Muscle of leg (tissue), 16 donors: ENCODE results near the gene TBC1D3I. TPM values are rescaled to one million over a fixed set of nuclear protein-coding genes. Genes with fewer than 3 reads are reported as not detected.
"Not testable (repeated sequence)": the region's sequence is repeated elsewhere in the genome, so short reads cannot be mapped to it uniquely, and the experiment has no call there.

Experiments
- DNase-seq: peaks from one replicate; pipeline ENCODE4 v3.0.0; 2013
- H3K27ac ChIP-seq: one replicate; pipeline ENCODE4 v1.5.1; 2013; ENCODE audit warnings: mild to moderate bottlenecking, low read length, control low read depth
- H3K27me3 ChIP-seq: one replicate; pipeline ENCODE4 v1.6.1; 2013; ENCODE audit warnings: low read length; ENCODE audit not compliant: control insufficient read depth, insufficient read depth
- H3K36me3 ChIP-seq: one replicate; pipeline ENCODE4 v1.6.1; 2013; ENCODE audit warnings: low read length; ENCODE audit not compliant: control insufficient read depth, insufficient read depth
- H3K4me1 ChIP-seq: one replicate; pipeline ENCODE4 v1.6.1; 2013; ENCODE audit warnings: low read length; ENCODE audit not compliant: control insufficient read depth, insufficient read depth
- H3K4me3 ChIP-seq: one replicate; pipeline ENCODE4 v1.5.1; 2013; ENCODE audit warnings: low read length, control low read depth
- H3K9me3 ChIP-seq: replicated peaks from 2 replicates; pipeline ENCODE4 v1.6.1; 2013; ENCODE audit warnings: low read depth, low read length; ENCODE audit not compliant: control insufficient read depth
- WGBS: methylation state at CpG from one replicate; pipeline ENCODE4 v1.1.5; 2013; ENCODE audit warnings: missing lambda C conversion rate; ENCODE audit not compliant: insufficient coverage; 5-methylcytosine and 5-hydroxymethylcytosine counted together
- long read RNA-seq, 11 donors: transcript quantifications; one replicate each; lab custom pipeline, GENCODE V29; 2026
- polyA plus RNA-seq, 8 donors: library from polyadenylated mRNA; unstranded; fragments of 120-200 nt; gene quantifications; one replicate each; pipeline versions ENCODE4 v1.2.1 to v1.2.3, GENCODE V29; 2013; ENCODE audit warnings: inconsistent platforms in 1 of 8, low replicate concordance in 1 of 8; ENCODE audit not compliant: insufficient read length in 8 of 8, insufficient read depth in 1 of 8
- total RNA-seq: library from RNA; stranded (reverse); fragments of 120-200 nt; gene quantifications from one replicate; pipeline ENCODE4 v1.2.4, GENCODE V29; 2013

Gene TBC1D3I
- total RNA-seq (0.09 TPM), polyA plus RNA-seq (1 to 10 TPM in 4 of 8 donors, under 1 TPM in 2, not detected in 2; 0.53 to 3.0 (median 1.3) TPM)
- long read RNA-seq, donor 1: 0 reads
- long read RNA-seq, donor 2: 0 reads
- long read RNA-seq, donor 3: 0 reads
- long read RNA-seq, donor 4: 0 reads
- long read RNA-seq, donor 5: 0 reads
- long read RNA-seq, donor 6: 0 reads
- long read RNA-seq, donor 7: 0 reads
- long read RNA-seq, donor 8: 0 reads
- long read RNA-seq, donor 9: 0 reads
- long read RNA-seq, donor 10: 0 reads
- long read RNA-seq, donor 11: 0 reads

- WGBS: no CpG with 5 or more reads among the region's 11 CpGs
- H3K9me3 ChIP-seq, H3K36me3 ChIP-seq, H3K27ac ChIP-seq, H3K27me3 ChIP-seq, H3K4me3 ChIP-seq, H3K4me1 ChIP-seq, DNase-seq: not testable (repeated sequence)
Measured at GRCh38 chr17:36264470-36264869, at the start of gene TBC1D3I. Gene TBC1D3I (minus strand): TSS chr17:36264570. CDS start chr17:36262985, 1,585 bp downstream.

- H3K27ac ChIP-seq, H3K36me3 ChIP-seq, DNase-seq, H3K27me3 ChIP-seq, H3K4me1 ChIP-seq, H3K4me3 ChIP-seq, H3K9me3 ChIP-seq: not testable (repeated sequence)
- WGBS: no CpG with 5 or more reads among the region's 1 CpG
Measured at GRCh38 chr17:36295161-36295560, 30.8 kb upstream of the TBC1D3I start.

- WGBS: no CpG with 5 or more reads among the region's 2 CpGs
- not testable (repeated sequence) for H3K27me3 ChIP-seq, H3K4me3 ChIP-seq, H3K36me3 ChIP-seq, DNase-seq, H3K9me3 ChIP-seq, H3K27ac ChIP-seq, H3K4me1 ChIP-seq
Measured at GRCh38 chr17:36289965-36290612, 25.7 kb upstream of the TBC1D3I start.

GRCh38 chr17:36284219-36284618 is 19.8 kb upstream of the TBC1D3I start:
- H3K36me3 ChIP-seq, H3K9me3 ChIP-seq, H3K27me3 ChIP-seq, DNase-seq, H3K27ac ChIP-seq, H3K4me3 ChIP-seq, H3K4me1 ChIP-seq: not testable (repeated sequence)
- WGBS: no CpG with 5 or more reads among the region's 5 CpGs

- DNase-seq, H3K27ac ChIP-seq, H3K9me3 ChIP-seq, H3K27me3 ChIP-seq, H3K36me3 ChIP-seq, H3K4me1 ChIP-seq, H3K4me3 ChIP-seq: not testable (repeated sequence)
- no CpG with 5 or more reads among the region's 1 CpG for WGBS
Measured at GRCh38 chr17:36283256-36283655, 18.9 kb upstream of the TBC1D3I start.

GRCh38 chr17:36242046-36242445 is 22.3 kb downstream of the TBC1D3I start:
- not testable (repeated sequence) for H3K27me3 ChIP-seq, H3K4me3 ChIP-seq, H3K27ac ChIP-seq, H3K4me1 ChIP-seq, H3K36me3 ChIP-seq, DNase-seq, H3K9me3 ChIP-seq
- WGBS: no CpG with 5 or more reads among the region's 4 CpGs

- H3K27me3 ChIP-seq, H3K27ac ChIP-seq, H3K36me3 ChIP-seq, H3K4me1 ChIP-seq, H3K9me3 ChIP-seq, H3K4me3 ChIP-seq, DNase-seq: not testable (repeated sequence)
- WGBS: no CpG with 5 or more reads among the region's 5 CpGs
Measured at GRCh38 chr17:36229644-36230043, 34.7 kb downstream of the TBC1D3I start.

- WGBS: 60% methylated on average over 1 of the region's 12 CpGs
- not testable (repeated sequence) for H3K9me3 ChIP-seq, DNase-seq, H3K27me3 ChIP-seq, H3K27ac ChIP-seq, H3K36me3 ChIP-seq, H3K4me3 ChIP-seq, H3K4me1 ChIP-seq
Measured at GRCh38 chr17:36222967-36223366, 41.4 kb downstream of the TBC1D3I start.

- not testable (repeated sequence) for H3K9me3 ChIP-seq, DNase-seq, H3K4me1 ChIP-seq, H3K36me3 ChIP-seq, H3K27me3 ChIP-seq, H3K27ac ChIP-seq, H3K4me3 ChIP-seq
- WGBS: 60% methylated on average over 1 of the region's 4 CpGs
Measured at GRCh38 chr17:36221581-36222100, 42.7 kb downstream of the TBC1D3I start.

- H3K36me3 ChIP-seq, H3K27me3 ChIP-seq, H3K9me3 ChIP-seq, H3K4me3 ChIP-seq, DNase-seq, H3K27ac ChIP-seq, H3K4me1 ChIP-seq: not testable (repeated sequence)
- 68% methylated on average over 2 of the region's 3 CpGs for WGBS
Measured at GRCh38 chr17:36220737-36221580, 43.4 kb downstream of the TBC1D3I start.
